DOHH2 (cell line): Measurements from ENCODE around the gene ATP7A.

ENCODE experiments used
- H3F3A ChIP-seq: fragments of 200-600 bp; sonication (generic), shearing (Covaris generic); 2 replicates; pipeline ENCODE4 v1.6.0; 2016; ENCODE audit warnings: antibody characterized with exemption, mild to moderate bottlenecking; ENCODE audit not compliant: control insufficient read depth, insufficient read depth
- H3K27ac ChIP-seq: fragments of 200-600 bp; sonication (generic); 2 replicates; pipeline ENCODE4 v1.5.1; 2014; ENCODE audit warnings: low read depth, mild to moderate bottlenecking, low read length, moderate library complexity
- H3K27me3 ChIP-seq: fragments of 200-600 bp; sonication (generic); 2 replicates; pipeline ENCODE4 v1.6.1; 2014; ENCODE audit warnings: mild to moderate bottlenecking, low read length, mixed read lengths; ENCODE audit not compliant: control insufficient read depth
- H3K36me3 ChIP-seq: fragments of 200-600 bp; sonication (generic); 2 replicates; pipeline ENCODE4 v1.6.1; 2014; ENCODE audit warnings: mild to moderate bottlenecking, low read length, moderate library complexity, mixed read lengths; ENCODE audit not compliant: control insufficient read depth
- H3K4me1 ChIP-seq: fragments of 200-600 bp; sonication (generic); 2 replicates; pipeline ENCODE4 v1.6.1; 2014; ENCODE audit warnings: mild to moderate bottlenecking, low read length, mixed read lengths; ENCODE audit not compliant: control insufficient read depth
- H3K4me2 ChIP-seq: fragments of 200-600 bp; sonication (generic); 2 replicates; pipeline ENCODE4 v1.6.0; 2014; ENCODE audit warnings: mild to moderate bottlenecking, low read length, moderate library complexity
- H3K4me3 ChIP-seq: fragments of 200-600 bp; sonication (generic); 2 replicates; pipeline ENCODE4 v1.5.1; 2014; ENCODE audit warnings: mild to moderate bottlenecking, low read length, mixed read lengths
- H3K79me2 ChIP-seq: fragments of 200-600 bp; sonication (generic); 2 replicates; pipeline ENCODE4 v1.6.1; 2014; ENCODE audit warnings: mild to moderate bottlenecking, low read length, mixed read lengths; ENCODE audit not compliant: control insufficient read depth
- H3K9me2 ChIP-seq: fragments of 200-600 bp; sonication (generic); replicated peaks from 2 replicates; pipeline ENCODE4 v1.6.1; 2014; ENCODE audit warnings: mild to moderate bottlenecking, low read length, mixed read lengths; ENCODE audit not compliant: control insufficient read depth
- H3K9me3 ChIP-seq: fragments of 200-600 bp; sonication (generic); 2 replicates; pipeline ENCODE4 v1.6.1; 2014; ENCODE audit warnings: antibody characterized with exemption, low read length, mixed read lengths; ENCODE audit not compliant: control insufficient read depth, insufficient read depth
- H4K20me1 ChIP-seq: fragments of 200-600 bp; sonication (generic); 2 replicates; pipeline ENCODE4 v1.6.0; 2014; ENCODE audit warnings: low read depth, mild to moderate bottlenecking, antibody characterized with exemption, low read length, moderate library complexity; ENCODE audit not compliant: control insufficient read depth, insufficient read depth
- EZH2phosphoT487 ChIP-seq: fragments of 200-600 bp; sonication (generic); IDR thresholded peaks from 2 replicates; pipeline ENCODE4 v1.6.1; 2017; ENCODE audit warnings: borderline replicate concordance, mild to moderate bottlenecking, antibody characterized with exemption, low read length, moderate library complexity, mixed read lengths
- TF ChIP-seq, protein P1 (sequence below): fragments of 200-600 bp; sonication (generic); IDR thresholded peaks from one replicate; pipeline ENCODE4 v1.5.1; 2014; ENCODE audit warnings: antibody characterized with exemption, mild to moderate bottlenecking, low read depth, low read length; ENCODE audit not compliant: poor library complexity, severe bottlenecking

ATP7A gene

GRCh38 chrX:77977518-77977917 is 67.0 kb downstream of the ATP7A start:
- no peaks in the 10 kb centered on the region for H3K9me3 ChIP-seq
- no peak overlapping the region for H3K4me2 ChIP-seq
- no peaks in the 10 kb centered on the region for H4K20me1 ChIP-seq
- TF ChIP-seq, protein P1, sequence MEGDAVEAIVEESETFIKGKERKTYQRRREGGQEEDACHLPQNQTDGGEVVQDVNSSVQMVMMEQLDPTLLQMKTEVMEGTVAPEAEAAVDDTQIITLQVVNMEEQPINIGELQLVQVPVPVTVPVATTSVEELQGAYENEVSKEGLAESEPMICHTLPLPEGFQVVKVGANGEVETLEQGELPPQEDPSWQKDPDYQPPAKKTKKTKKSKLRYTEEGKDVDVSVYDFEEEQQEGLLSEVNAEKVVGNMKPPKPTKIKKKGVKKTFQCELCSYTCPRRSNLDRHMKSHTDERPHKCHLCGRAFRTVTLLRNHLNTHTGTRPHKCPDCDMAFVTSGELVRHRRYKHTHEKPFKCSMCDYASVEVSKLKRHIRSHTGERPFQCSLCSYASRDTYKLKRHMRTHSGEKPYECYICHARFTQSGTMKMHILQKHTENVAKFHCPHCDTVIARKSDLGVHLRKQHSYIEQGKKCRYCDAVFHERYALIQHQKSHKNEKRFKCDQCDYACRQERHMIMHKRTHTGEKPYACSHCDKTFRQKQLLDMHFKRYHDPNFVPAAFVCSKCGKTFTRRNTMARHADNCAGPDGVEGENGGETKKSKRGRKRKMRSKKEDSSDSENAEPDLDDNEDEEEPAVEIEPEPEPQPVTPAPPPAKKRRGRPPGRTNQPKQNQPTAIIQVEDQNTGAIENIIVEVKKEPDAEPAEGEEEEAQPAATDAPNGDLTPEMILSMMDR, result no peak
- TF ChIP-seq EZH2phosphoT487, result no peak
- no peak overlapping the region for H3K4me3 ChIP-seq
- H3K79me2 ChIP-seq, result no peaks in the 10 kb centered on the region
- no peaks in the 10 kb centered on the region for H3K27me3 ChIP-seq
- H3K36me3 ChIP-seq, result no peaks in the 10 kb centered on the region
- H3K9me2 ChIP-seq, result no peaks in the 10 kb centered on the region
- no peaks in the 10 kb centered on the region for H3K4me1 ChIP-seq
- no peaks in the 10 kb centered on the region for H3F3A ChIP-seq
- no peak overlapping the region for H3K27ac ChIP-seq

GRCh38 chrX:77979870-77980269 is 69.4 kb downstream of the ATP7A start:
- H3K27me3 ChIP-seq, result no peaks in the 10 kb centered on the region
- TF ChIP-seq EZH2phosphoT487, result no peak
- TF ChIP-seq, protein P1, result no peak
- H4K20me1 ChIP-seq, result no peaks in the 10 kb centered on the region
- H3K9me3 ChIP-seq, result no peaks in the 10 kb centered on the region
- no peak overlapping the region for H3K4me2 ChIP-seq
- H3K79me2 ChIP-seq, result no peaks in the 10 kb centered on the region
- no peaks in the 10 kb centered on the region for H3K36me3 ChIP-seq
- H3K9me2 ChIP-seq, result no peaks in the 10 kb centered on the region
- no peaks in the 10 kb centered on the region for H3F3A ChIP-seq
- H3K4me1 ChIP-seq, result peaks cover 11% of the 10 kb centered on the region
- no peak overlapping the region for H3K27ac ChIP-seq
- no peak overlapping the region for H3K4me3 ChIP-seq

DNA sequence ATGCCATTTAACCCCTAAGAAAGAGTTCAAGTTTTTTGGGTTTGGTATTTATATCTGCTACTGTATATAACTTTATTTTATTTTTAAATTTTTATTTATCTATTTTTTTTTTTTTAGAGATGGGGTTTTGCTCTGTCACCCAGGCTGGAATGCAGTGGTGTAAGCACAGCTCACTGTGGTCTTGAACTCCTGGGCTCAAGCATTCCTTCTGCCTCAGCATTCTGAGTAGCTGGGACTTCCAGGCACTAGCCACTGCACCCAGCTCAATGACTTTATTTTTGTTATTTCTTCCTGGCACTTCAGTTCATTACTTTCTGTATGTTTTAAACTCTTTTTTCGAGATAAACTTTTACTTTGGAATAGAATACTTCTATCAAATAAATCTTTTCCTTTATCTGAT is 101.4 kb downstream of the ATP7A start:
- no peaks in the 10 kb centered on the region for H3K9me3 ChIP-seq
- H3K4me3 ChIP-seq, result no peak overlapping the region
- no peaks in the 10 kb centered on the region for H3K9me2 ChIP-seq
- no peaks in the 10 kb centered on the region for H3F3A ChIP-seq
- no peaks in the 10 kb centered on the region for H3K36me3 ChIP-seq
- TF ChIP-seq, protein P1, result no peak
- TF ChIP-seq EZH2phosphoT487, result no peak
- H3K27me3 ChIP-seq, result no peaks in the 10 kb centered on the region
- no peaks in the 10 kb centered on the region for H4K20me1 ChIP-seq
- no peaks in the 10 kb centered on the region for H3K4me1 ChIP-seq
- H3K79me2 ChIP-seq, result no peaks in the 10 kb centered on the region
- H3K27ac ChIP-seq, result no peak overlapping the region
- H3K4me2 ChIP-seq, result no peak overlapping the region
